Endothelial cell of umbilical vein (primary cell): Measurements from ENCODE around the gene XRN2. TPM values are rescaled to one million over a fixed set of nuclear protein-coding genes. Genes with fewer than 3 reads are reported as not detected.

Experiments used
- BruUV-seq: library from RNA; stranded (reverse); fragments of 400-500 nt; replicated peaks from 2 replicates; lab custom pipeline; 2021; lab: Mats Ljungman, UMichigan
- CTCF ChIA-PET: fragments of 300-600, 350-600 bp; sonication (Branson Sonifier 250); formaldehyde crosslinking; loops from one replicate; lab custom pipeline; 2021; ENCODE audit warnings: antibody characterized with exemption, inconsistent platforms; lab: Charles Lee
- POLR2A ChIA-PET: fragments of 300-600, 350-600 bp; sonication (Branson Sonifier 250); formaldehyde crosslinking; loops from one replicate; lab custom pipeline; 2021; ENCODE audit warnings: antibody characterized with exemption, inconsistent platforms; lab: Charles Lee
- DNase-seq: peaks from one replicate; pipeline ENCODE4 v3.0.0-alpha.2; 2011; ENCODE audit warnings: low read depth, low spot score
- FAIRE-seq: peaks from 2 replicates; lab custom pipeline; 2011; peaks lifted over from hg19 to GRCh38; lab: Jason Lieb, UNC
- H2AFZ ChIP-seq: 2 replicates; pipeline ENCODE4 v1.6.0; 2012; ENCODE audit warnings: low read depth, low read length, control low read depth, inconsistent platforms
- H3K27ac ChIP-seq: 2 replicates; pipeline ENCODE4 v1.5.1; 2011; ENCODE audit warnings: low read depth, mild to moderate bottlenecking, control low read depth, low read length, moderate library complexity; ENCODE audit not compliant: insufficient read depth
- H3K27me3 ChIP-seq, 2 experiments: 2 replicates each; pipeline versions ENCODE4 v1.6.0 to v1.6.1; 2011; ENCODE audit warnings: low read length in 2 of 2, mixed read lengths in 1 of 2; ENCODE audit not compliant: control insufficient read depth in 2 of 2, insufficient read depth in 2 of 2
- H3K36me3 ChIP-seq, 2 experiments: 2 replicates in 1 of 2; 3 replicates in 1 of 2; pipeline ENCODE4 v1.5.1; 2011; ENCODE audit warnings: low read length in 2 of 2, mild to moderate bottlenecking in 1 of 2, moderate library complexity in 1 of 2; ENCODE audit not compliant: control insufficient read depth in 2 of 2, insufficient read depth in 2 of 2; ENCODE audit errors: extremely low read depth in 1 of 2
- H3K4me1 ChIP-seq: 3 replicates; pipeline ENCODE4 v1.5.1; 2011; ENCODE audit warnings: mild to moderate bottlenecking, low read length; ENCODE audit not compliant: control insufficient read depth, insufficient read depth; ENCODE audit errors: extremely low read depth
- H3K4me2 ChIP-seq: 2 replicates; pipeline ENCODE4 v1.6.1; 2011; ENCODE audit warnings: low read length, control low read depth, mixed read lengths; ENCODE audit not compliant: insufficient read depth
- H3K4me3 ChIP-seq, 3 experiments: fragments of 200-600 bp in 1 of 3; sonication (generic), shearing (Covaris generic) in 1 of 3; replicated peaks in 1 of 3; 2 replicates each; pipeline ENCODE4 v1.5.1; 2011 to 2016; ENCODE audit warnings: control low read depth in 3 of 3, low read length in 3 of 3, mild to moderate bottlenecking in 2 of 3, inconsistent platforms in 1 of 3, low read depth in 1 of 3, moderate library complexity in 1 of 3; ENCODE audit not compliant: insufficient read depth in 1 of 3
- H3K79me2 ChIP-seq: 2 replicates; pipeline ENCODE4 v1.6.0; 2012; ENCODE audit warnings: low read length, inconsistent platforms; ENCODE audit not compliant: control insufficient read depth, insufficient read depth
- H3K9ac ChIP-seq: replicated peaks from 2 replicates; pipeline ENCODE3; 2011; ENCODE audit warnings: low read length, control low read depth; ENCODE audit not compliant: insufficient read depth; ENCODE audit errors: extremely low read depth
- H3K9me1 ChIP-seq: replicated peaks from 3 replicates; pipeline ENCODE4 v1.6.0; 2011; ENCODE audit warnings: mild to moderate bottlenecking, low read length; ENCODE audit not compliant: control insufficient read depth, insufficient read depth; ENCODE audit errors: extremely low read depth
- H3K9me3 ChIP-seq: replicated peaks from 2 replicates; pipeline ENCODE4 v1.5.1; 2012; ENCODE audit warnings: low read length, inconsistent platforms; ENCODE audit not compliant: control insufficient read depth, insufficient read depth
- H4K20me1 ChIP-seq: replicated peaks from 2 replicates; pipeline ENCODE3; 2011; ENCODE audit warnings: mild to moderate bottlenecking, low read length; ENCODE audit not compliant: control insufficient read depth, insufficient read depth; ENCODE audit errors: extremely low read depth
- EZH2 ChIP-seq: IDR thresholded peaks from 2 replicates; pipeline ENCODE4 v1.6.1; 2012; ENCODE audit warnings: borderline replicate concordance, low read depth, mild to moderate bottlenecking, moderate library complexity, low read length, inconsistent platforms; ENCODE audit not compliant: severe bottlenecking
- FOS ChIP-seq: IDR thresholded peaks from 2 replicates; pipeline ENCODE4 v1.6.1; 2011; ENCODE audit warnings: mild to moderate bottlenecking, low read length, moderate library complexity, borderline replicate concordance; ENCODE audit not compliant: insufficient read depth
- GATA2 ChIP-seq: IDR thresholded peaks from 2 replicates; pipeline ENCODE4 v1.7.0; 2011; ENCODE audit warnings: low read depth, mild to moderate bottlenecking, moderate library complexity, mixed read lengths, low read length; ENCODE audit not compliant: insufficient read length, insufficient read depth
- JUN ChIP-seq: IDR thresholded peaks from 2 replicates; pipeline ENCODE4 v1.6.1; 2011; ENCODE audit warnings: borderline replicate concordance, low read depth; ENCODE audit not compliant: insufficient read length, insufficient read depth
- MYC ChIP-seq: IDR thresholded peaks from one replicate; pipeline ENCODE4 v1.6.1; 2011; ENCODE audit warnings: mild to moderate bottlenecking, low read depth, low read length
- POLR2A ChIP-seq: IDR thresholded peaks from 2 replicates; pipeline ENCODE4 v1.6.1; 2012; ENCODE audit warnings: low read depth, mild to moderate bottlenecking, control low read depth, low read length
- POLR2AphosphoS5 ChIP-seq: IDR thresholded peaks from 2 replicates; pipeline ENCODE4 v1.6.1; 2012; ENCODE audit warnings: low read depth, mild to moderate bottlenecking, control low read depth, low read length, moderate library complexity; ENCODE audit not compliant: insufficient read depth
- dilution Hi-C: fragments of 300-500 bp; cut with MboI; formaldehyde crosslinking; loops from one replicate; pipeline ENCODE4 v1.15.0; 2019; ENCODE audit warnings: low sequenced_read_pairs; ENCODE audit not compliant: extremely low pct_ligation_motif_present
- intact Hi-C: fragments of 100-400 bp; cut with micrococcal nuclease; formaldehyde crosslinking; loops from one replicate; pipeline ENCODE4 v1.10.0; 2022
- polyA plus RNA-seq, 4 experiments: library from polyadenylated mRNA; depleted of rRNA in 3 of 4; stranded (reverse) in 3 of 4; unstranded in 1 of 4; fragments of >200 nt; gene quantifications; 2 replicates each; pipeline versions ENCODE4 v1.2.1 to v1.2.3, GENCODE V29; 2011 to 2012; ENCODE audit warnings: missing spikeins in 1 of 4
- total RNA-seq: library from RNA; stranded (reverse); gene quantifications from 2 replicates; pipeline ENCODE4 v1.2.3, GENCODE V29; 2021
- TF ChIP-seq, protein P1 (sequence below): IDR thresholded peaks from 2 replicates; pipeline ENCODE4 v1.6.1; 2011; ENCODE audit not compliant: insufficient read depth, insufficient read length
- TF ChIP-seq, protein P2 (sequence below), 2 donors: IDR thresholded peaks; 1 replicate in 1 of 2; 2 replicates in 1 of 2; pipeline ENCODE4 v1.5.1; 2011; ENCODE audit warnings: low read length in 2 of 2, mild to moderate bottlenecking in 2 of 2, moderate library complexity in 2 of 2, control low read depth in 1 of 2, inconsistent platforms in 1 of 2, low read depth in 1 of 2; ENCODE audit not compliant: insufficient read depth in 1 of 2; ENCODE audit errors: extremely low read depth in 1 of 2

XRN2 gene
- total and polyA plus RNA-seq, 2 donors (not counting 3 experiments of a cell fraction or from before 2014, with no cell fraction given): 32.3 to 66.6 TPM

DNA sequence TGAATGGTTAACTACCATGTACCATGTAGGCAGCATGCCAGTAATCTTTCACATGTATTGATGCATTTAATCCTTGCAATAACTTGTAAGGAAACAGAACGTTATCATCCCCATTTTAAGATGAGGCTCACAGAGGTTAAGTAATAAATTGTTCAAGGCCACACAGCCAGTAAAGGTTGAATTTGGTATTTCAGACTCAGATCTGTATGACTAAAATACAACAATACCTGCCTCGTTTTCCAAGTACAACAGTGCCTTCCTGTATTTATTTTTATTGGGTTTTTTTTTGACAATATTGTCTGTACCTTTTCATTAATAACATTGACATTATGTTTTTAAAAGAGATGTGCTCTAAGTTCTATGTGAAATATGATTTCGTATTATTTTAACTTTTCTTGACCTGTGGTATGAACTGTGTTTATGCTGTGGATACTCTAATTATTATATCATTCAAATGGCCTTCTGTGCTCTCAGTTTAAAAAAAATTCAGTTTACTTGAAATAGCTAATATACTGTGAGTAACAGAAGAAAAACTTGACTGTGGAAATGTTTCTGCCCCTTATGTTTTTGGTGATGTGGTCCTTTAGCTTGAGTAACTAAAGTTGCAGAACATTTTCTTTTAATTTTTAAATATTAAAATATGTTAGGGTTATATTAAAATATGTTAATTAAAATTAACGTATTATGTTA lies 39.7 kb downstream of the XRN2 start:
- H3K4me1 ChIP-seq: peaks cover 17% of the 10 kb centered on the region
- no peak for TF ChIP-seq POLR2A
- peak; percentile 42 for FAIRE-seq
- CTCF ChIA-PET: interaction anchor here (2.0 to 2.7 kb wide), 2 partner anchors 10 to 15 kb away, joined by 8 to 10 read pairs; no protein-coding TSS in a partner anchor
- H3K27me3 ChIP-seq: no peaks in the 10 kb centered on the region
- H3K9me3 ChIP-seq: no peaks in the 10 kb centered on the region
- dilution Hi-C loops (no loop called here), intact Hi-C loops (no loop called here)
- no peak overlapping the region for H3K9ac ChIP-seq
- no peak overlapping the region for H3K4me3 ChIP-seq
- H3K79me2 ChIP-seq: no peaks in the 10 kb centered on the region
- DNase-seq: peak; percentile 63
- BruUV-seq: no TSS peak
- H2AFZ ChIP-seq: no peak overlapping the region
- no peaks in the 10 kb centered on the region for H3K9me1 ChIP-seq
- no peak overlapping the region for H3K27ac ChIP-seq
- H4K20me1 ChIP-seq: no peaks in the 10 kb centered on the region
- peaks cover 2 to 22% of the 10 kb centered on the region in 2 experiments for H3K36me3 ChIP-seq
- POLR2A ChIA-PET: no interaction called here
- no peak overlapping the region for H3K4me2 ChIP-seq

GRCh38 chr20:21344206-21344900 lies 41.2 kb downstream of the XRN2 start:
- no peak overlapping the region for H3K4me2 ChIP-seq
- no peak overlapping the region for H3K4me3 ChIP-seq
- no peak for TF ChIP-seq MYC
- no peak for TF ChIP-seq JUN
- TF ChIP-seq EZH2: no peak
- TF ChIP-seq, protein P1, sequence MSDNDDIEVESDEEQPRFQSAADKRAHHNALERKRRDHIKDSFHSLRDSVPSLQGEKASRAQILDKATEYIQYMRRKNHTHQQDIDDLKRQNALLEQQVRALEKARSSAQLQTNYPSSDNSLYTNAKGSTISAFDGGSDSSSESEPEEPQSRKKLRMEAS: no peak
- no peak for TF ChIP-seq FOS
- TF ChIP-seq POLR2AphosphoS5: no peak
- TF ChIP-seq GATA2: no peak
- TF ChIP-seq, protein P2, sequence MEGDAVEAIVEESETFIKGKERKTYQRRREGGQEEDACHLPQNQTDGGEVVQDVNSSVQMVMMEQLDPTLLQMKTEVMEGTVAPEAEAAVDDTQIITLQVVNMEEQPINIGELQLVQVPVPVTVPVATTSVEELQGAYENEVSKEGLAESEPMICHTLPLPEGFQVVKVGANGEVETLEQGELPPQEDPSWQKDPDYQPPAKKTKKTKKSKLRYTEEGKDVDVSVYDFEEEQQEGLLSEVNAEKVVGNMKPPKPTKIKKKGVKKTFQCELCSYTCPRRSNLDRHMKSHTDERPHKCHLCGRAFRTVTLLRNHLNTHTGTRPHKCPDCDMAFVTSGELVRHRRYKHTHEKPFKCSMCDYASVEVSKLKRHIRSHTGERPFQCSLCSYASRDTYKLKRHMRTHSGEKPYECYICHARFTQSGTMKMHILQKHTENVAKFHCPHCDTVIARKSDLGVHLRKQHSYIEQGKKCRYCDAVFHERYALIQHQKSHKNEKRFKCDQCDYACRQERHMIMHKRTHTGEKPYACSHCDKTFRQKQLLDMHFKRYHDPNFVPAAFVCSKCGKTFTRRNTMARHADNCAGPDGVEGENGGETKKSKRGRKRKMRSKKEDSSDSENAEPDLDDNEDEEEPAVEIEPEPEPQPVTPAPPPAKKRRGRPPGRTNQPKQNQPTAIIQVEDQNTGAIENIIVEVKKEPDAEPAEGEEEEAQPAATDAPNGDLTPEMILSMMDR (IDR thresholded peaks at IDR 0.05; ENCODE audit: extremely low read depth in 1 of 2, insufficient read depth in 1 of 2, low read depth in 1 of 2, low read length in 2 of 2): no peak
- no peak for TF ChIP-seq POLR2A
- no TSS peak for BruUV-seq
- ChIA-PET POLR2A (interaction anchor here (1.1 kb wide), 1 partner anchor 42 kb away, joined by 5 read pairs; the partner anchor contains the start of gene XRN2), CTCF (interaction anchor here (0.5 to 2.7 kb wide), 5 partner anchors 13 to 541 kb away, joined by 3 to 10 read pairs (median 5); no protein-coding TSS in a partner anchor)
- H3K9ac ChIP-seq: no peak overlapping the region
- DNase-seq: no peak
- H3K27me3 ChIP-seq: no peaks in the 10 kb centered on the region
- no peak overlapping the region for H2AFZ ChIP-seq
- no peak for FAIRE-seq
- peaks cover 12% of the 10 kb centered on the region for H3K4me1 ChIP-seq
- intact Hi-C loops (no loop called here), dilution Hi-C loops (no loop called here)
- no peaks in the 10 kb centered on the region for H3K79me2 ChIP-seq
- H3K9me3 ChIP-seq: no peaks in the 10 kb centered on the region
- H4K20me1 ChIP-seq: no peaks in the 10 kb centered on the region
- H3K9me1 ChIP-seq: no peaks in the 10 kb centered on the region
- H3K27ac ChIP-seq: no peak overlapping the region
- H3K36me3 ChIP-seq: peaks cover 2 to 17% of the 10 kb centered on the region in 2 experiments
